Measurements from ENCODE around the gene C1orf50. TPM values are rescaled to one million over a fixed set of nuclear protein-coding genes. Genes with fewer than 3 reads are reported as not detected.

Gene C1orf50
- total and polyA plus RNA-seq, 7 donors, result 2.2 to 6.9 (median 3.5) TPM

GRCh38 chr1:42816585-42817439 lies 49.8 kb downstream of the C1orf50 start, which contains the start of the genes ERMAP and SVBP:
Gene ERMAP (plus strand): TSS chr1:42817122. CDS start chr1:42830449, 13,327 bp downstream.
Gene SVBP (minus strand): TSS chr1:42817397. CDS start chr1:42816544, 853 bp downstream.
- H3K36me3 ChIP-seq, result no peaks in the 10 kb centered on the region
- peaks cover 0 to 21% (median 14%) of the 10 kb centered on the region in 4 donors for H3K4me1 ChIP-seq
- WGBS, 2 donors, result 1% methylated on average over 66 of the region's 66 CpGs
- peak within 1 kb of the TSS; percentile 66 to 82 (median 77) for H3K4me3 ChIP-seq
- peak within 1 kb of the TSS; percentile 96 to 98 (median 98) for H3K27ac ChIP-seq
- H3K27me3 ChIP-seq, result no peaks in the 10 kb centered on the region
- peak; percentile 95 for DNase-seq
- intact Hi-C loops (cut with DNase I), result loop anchor here (1.0 to 2.0 kb wide), 3 partner anchors 29 to 108 kb away; partner anchors contain the start of genes C1orf50, P3H1 and ZNF691
- TF ChIP-seq EP300 (IDR thresholded peaks at IDR 0.05) (no peak), POLR2AphosphoS5 (IDR thresholded peaks at IDR 0.05) (peak; percentile 7 to 72 (median 55))
- H3K9me3 ChIP-seq, result no peaks in the 10 kb centered on the region

GRCh38 chr1:42817440-42817767 lies 50.4 kb downstream of the C1orf50 start:
- no peaks in the 10 kb centered on the region for H3K9me3 ChIP-seq
- H3K27ac ChIP-seq, result peak overlapping the region; percentile 96 to 98 (median 98)
- intact Hi-C loops (cut with DNase I), result loop anchor here (1.0 to 2.0 kb wide), 2 partner anchors 29 to 107 kb away; partner anchors contain the start of gene ZNF691
- peak overlapping the region; percentile 66 to 82 (median 77) for H3K4me3 ChIP-seq
- no peaks in the 10 kb centered on the region for H3K36me3 ChIP-seq
- no peak for DNase-seq
- no peaks in the 10 kb centered on the region for H3K27me3 ChIP-seq
- 1 to 2% methylated on average over 13 of the region's 13 CpGs for WGBS, 2 donors
- H3K4me1 ChIP-seq, result peaks cover 0 to 24% (median 14%) of the 10 kb centered on the region in 4 donors
- TF ChIP-seq POLR2AphosphoS5 (IDR thresholded peaks at IDR 0.05), result no peak
- no peak for TF ChIP-seq CTCF (IDR thresholded peaks at IDR 0.05)
- no peak for TF ChIP-seq POLR2A (IDR thresholded peaks at IDR 0.05)
- no peak for TF ChIP-seq EP300 (IDR thresholded peaks at IDR 0.05)

- no peaks in the 10 kb centered on the region for H3K27me3 ChIP-seq
- peaks cover 0 to 30% (median 17%) of the 10 kb centered on the region in 4 donors for H3K4me1 ChIP-seq
- DNase-seq, result no peak
- intact Hi-C loops (cut with DNase I), result loop anchor here (1.0 to 2.0 kb wide), 2 partner anchors 28 to 107 kb away; partner anchors contain the start of gene ZNF691
- WGBS, 2 donors, result 96 to 97% methylated on average over 3 of the region's 3 CpGs
- TF ChIP-seq POLR2AphosphoS5 (IDR thresholded peaks at IDR 0.05) (no peak), EP300 (IDR thresholded peaks at IDR 0.05) (no peak), POLR2A (IDR thresholded peaks at IDR 0.05) (no peak), CTCF (IDR thresholded peaks at IDR 0.05) (no peak)
- peak overlapping the region in 3 of 4 donors; percentile 77 to 82 (median 77) for H3K4me3 ChIP-seq
- no peak overlapping the region for H3K27ac ChIP-seq
- no peaks in the 10 kb centered on the region for H3K9me3 ChIP-seq
- no peaks in the 10 kb centered on the region for H3K36me3 ChIP-seq
Measured at GRCh38 chr1:42817976-42818375, 50.9 kb downstream of the C1orf50 start.

- peaks cover 0 to 28% (median 15%) of the 10 kb centered on the region in 4 donors for H3K4me1 ChIP-seq
- intact Hi-C loops (cut with DNase I), result no loop called here
- H3K9me3 ChIP-seq, result no peaks in the 10 kb centered on the region
- 81 to 87% methylated on average over 1 of the region's 1 CpG for WGBS, 2 donors
- H3K27ac ChIP-seq, result no peak overlapping the region
- H3K27me3 ChIP-seq, result no peaks in the 10 kb centered on the region
- H3K36me3 ChIP-seq, result no peaks in the 10 kb centered on the region
- DNase-seq, result no peak
- no peak overlapping the region for H3K4me3 ChIP-seq
- TF ChIP-seq POLR2A (IDR thresholded peaks at IDR 0.05) (no peak), CTCF (IDR thresholded peaks at IDR 0.05) (no peak), EP300 (IDR thresholded peaks at IDR 0.05) (no peak), POLR2AphosphoS5 (IDR thresholded peaks at IDR 0.05) (no peak)
Measured at GRCh38 chr1:42820813-42821212, 53.8 kb downstream of the C1orf50 start.

GRCh38 chr1:42821690-42822089 lies 54.6 kb downstream of the C1orf50 start:
- Histone ChIP-seq H3K36me3 (no peaks in the 10 kb centered on the region), H3K27ac (no peak overlapping the region), H3K27me3 (no peaks in the 10 kb centered on the region), H3K4me3 (no peak overlapping the region), H3K4me1 (peaks cover 0 to 19% (median 7%) of the 10 kb centered on the region in 4 donors), H3K9me3 (no peaks in the 10 kb centered on the region)
- 96% methylated on average over 2 of the region's 2 CpGs for WGBS, 2 donors
- TF ChIP-seq POLR2AphosphoS5 (IDR thresholded peaks at IDR 0.05), result no peak
- no peak for TF ChIP-seq CTCF (IDR thresholded peaks at IDR 0.05)
- TF ChIP-seq POLR2A (IDR thresholded peaks at IDR 0.05), result no peak
- no peak for TF ChIP-seq EP300 (IDR thresholded peaks at IDR 0.05)
- intact Hi-C loops (cut with DNase I), result no loop called here
- DNase-seq, result no peak

All from sigmoid colon (tissue), 7 donors.